GM18502 (cell line): ENCODE measurements around the gene TEK.
"Not testable (repeated sequence)": the region's sequence is repeated elsewhere in the genome, so short reads cannot be mapped to it uniquely, and the experiment has no call there.

Experiments used
- ATAC-seq: cut with Tn5 transposase; IDR thresholded peaks from one replicate; pipeline ENCODE4 v1.9.1; 2021; ENCODE audit warnings: mild to moderate bottlenecking; ENCODE audit not compliant: unreplicated experiment, poor library complexity

The TEK gene

DNA sequence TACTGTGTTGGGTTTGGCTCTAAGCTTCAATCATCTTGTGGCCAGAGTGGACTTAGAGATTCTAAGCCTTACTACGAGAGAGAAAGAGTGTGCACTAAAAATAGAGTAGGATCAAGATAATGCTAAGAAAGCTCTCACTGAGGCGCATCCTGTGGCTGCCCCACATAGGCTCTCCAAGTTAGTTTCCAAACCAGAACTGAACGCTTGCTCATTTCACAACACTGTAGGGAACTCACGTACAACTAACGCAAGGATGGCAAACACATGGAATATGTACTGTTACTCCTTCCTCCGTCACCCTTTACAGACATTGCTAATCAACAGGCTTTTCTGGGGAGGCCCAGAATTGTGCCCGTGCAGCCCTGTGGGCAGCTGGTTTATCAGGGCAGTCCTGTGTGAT, 97.0 kb downstream of the TEK start:
- no peak for ATAC-seq

DNA sequence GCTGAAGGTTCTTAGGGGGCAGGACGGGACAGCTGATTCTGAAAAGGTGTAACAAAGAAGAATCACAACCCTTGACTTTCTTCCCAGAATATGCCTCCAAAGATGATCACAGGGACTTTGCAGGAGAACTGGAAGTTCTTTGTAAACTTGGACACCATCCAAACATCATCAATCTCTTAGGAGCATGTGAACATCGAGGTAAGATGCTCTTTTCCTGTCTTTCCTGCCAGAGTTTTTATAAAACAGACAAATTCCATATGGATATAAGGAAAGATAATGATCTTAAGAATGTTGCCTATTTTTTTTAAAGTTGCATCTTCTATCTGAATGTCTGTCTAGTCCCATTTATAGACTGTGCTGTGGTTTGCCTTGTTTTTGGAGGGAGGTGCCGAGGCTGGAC, 100.0 kb downstream of the TEK start:
- ATAC-seq: no peak

DNA sequence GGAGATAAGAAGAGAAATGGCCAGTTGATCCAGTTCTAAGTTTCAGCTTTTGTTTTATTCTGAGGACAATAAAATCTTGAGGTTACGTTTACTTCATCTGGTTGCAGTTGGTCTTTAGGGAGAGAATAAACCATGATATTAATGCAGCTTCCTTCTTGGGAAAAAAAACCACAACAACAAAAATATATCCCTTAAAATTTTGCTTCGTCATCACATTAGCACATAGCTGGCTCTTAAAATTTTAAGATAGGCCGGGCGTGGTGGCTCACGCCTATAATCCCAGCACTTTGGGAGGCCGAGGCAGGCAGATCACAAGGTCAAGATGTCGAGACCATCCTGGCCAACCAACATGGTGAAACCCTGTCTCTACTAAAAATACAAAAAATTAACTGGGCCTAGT, 101.6 kb downstream of the TEK start:
- ATAC-seq: no peak

DNA sequence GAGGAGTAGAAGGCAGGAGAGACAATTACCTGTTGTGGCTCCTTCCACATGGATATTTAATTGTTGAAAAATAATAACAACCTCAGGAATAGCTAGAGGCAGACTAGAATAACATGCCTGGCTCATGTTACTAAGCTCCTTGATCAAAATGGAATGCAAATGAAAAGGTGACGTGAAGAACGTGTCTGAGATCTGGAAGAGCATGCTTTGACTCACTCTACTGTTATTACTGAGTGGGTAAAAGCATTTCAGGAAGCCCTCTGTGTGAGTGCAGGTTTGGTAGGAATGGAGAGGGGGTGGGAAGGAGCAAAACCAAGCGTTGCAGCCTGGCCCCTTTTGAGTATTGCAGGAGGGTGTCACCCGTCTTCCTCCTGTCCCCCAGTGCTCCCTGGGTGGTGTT, 103.2 kb downstream of the TEK start:
- no peak for ATAC-seq

DNA sequence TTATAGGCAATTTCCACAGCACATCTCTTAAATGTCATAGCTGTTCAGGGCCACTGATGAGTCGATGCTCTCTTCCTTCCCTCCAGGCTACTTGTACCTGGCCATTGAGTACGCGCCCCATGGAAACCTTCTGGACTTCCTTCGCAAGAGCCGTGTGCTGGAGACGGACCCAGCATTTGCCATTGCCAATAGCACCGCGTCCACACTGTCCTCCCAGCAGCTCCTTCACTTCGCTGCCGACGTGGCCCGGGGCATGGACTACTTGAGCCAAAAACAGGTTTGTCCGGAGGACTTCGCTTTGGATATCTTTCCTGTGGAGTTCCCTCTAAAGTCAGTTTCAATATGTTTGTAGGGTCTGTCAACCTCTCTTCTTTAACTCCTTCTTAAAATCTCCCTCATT, 103.6 kb downstream of the TEK start:
- no peak for ATAC-seq

DNA sequence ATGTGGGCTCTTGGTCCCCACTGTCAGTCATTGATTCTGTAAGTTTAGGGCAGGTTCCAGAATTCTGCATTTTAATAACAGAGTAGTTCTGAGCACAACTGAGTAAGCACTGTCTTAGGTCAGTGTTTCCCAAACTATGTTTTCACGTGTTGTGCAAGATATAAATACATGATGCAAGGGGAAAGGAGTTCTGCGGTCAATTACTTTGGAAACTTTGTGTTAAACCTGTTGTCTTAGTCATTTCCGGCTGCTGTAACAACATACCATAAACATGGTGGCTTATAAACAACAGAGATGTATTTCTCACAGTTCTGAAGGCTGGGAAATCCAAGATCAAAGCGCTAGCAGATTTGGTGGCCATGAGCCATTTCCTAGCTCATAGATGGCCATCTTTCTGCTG, 118.2 kb downstream of the TEK start:
- ATAC-seq: no peak

DNA sequence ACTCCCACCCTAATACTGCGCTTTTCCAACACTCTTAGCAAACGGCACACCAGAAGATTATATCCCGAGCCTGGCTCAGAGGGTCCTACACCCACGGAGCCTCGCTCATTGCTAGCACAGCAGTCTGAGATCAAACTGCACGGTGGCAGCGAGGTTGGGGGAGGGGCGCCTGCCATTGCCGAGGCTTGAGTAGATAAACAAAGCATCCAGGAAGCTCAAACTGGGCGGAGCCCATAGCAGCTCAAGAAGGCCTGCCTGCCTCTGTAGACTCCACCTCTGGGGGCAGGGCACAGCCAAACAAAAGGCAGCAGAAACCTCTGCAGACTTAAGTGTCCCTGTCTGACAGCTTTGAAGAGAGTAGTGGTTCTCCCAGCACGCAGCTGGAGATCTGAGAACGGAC, 130.6 kb downstream of the TEK start:
- not testable (repeated sequence) for ATAC-seq

DNA sequence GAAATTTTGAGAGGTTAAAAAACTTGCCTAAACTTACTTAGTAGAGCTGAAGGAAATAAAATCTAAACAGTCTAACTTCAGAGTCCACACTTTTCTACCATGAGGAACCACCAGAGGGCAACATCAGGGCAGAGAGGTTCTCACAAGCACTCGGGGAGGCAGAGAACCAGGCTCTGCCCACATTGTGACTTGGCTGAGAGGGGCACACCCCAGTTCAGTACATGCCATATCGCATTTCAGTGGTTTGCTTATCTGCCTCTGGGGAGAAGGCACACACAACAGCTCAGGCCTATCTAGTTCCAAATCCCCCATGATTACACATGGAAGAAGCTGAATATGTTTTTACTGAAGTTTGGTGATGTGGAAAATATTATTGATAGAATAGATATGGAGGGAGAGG, 138.7 kb downstream of the TEK start:
- peak; percentile 96 for ATAC-seq

DNA sequence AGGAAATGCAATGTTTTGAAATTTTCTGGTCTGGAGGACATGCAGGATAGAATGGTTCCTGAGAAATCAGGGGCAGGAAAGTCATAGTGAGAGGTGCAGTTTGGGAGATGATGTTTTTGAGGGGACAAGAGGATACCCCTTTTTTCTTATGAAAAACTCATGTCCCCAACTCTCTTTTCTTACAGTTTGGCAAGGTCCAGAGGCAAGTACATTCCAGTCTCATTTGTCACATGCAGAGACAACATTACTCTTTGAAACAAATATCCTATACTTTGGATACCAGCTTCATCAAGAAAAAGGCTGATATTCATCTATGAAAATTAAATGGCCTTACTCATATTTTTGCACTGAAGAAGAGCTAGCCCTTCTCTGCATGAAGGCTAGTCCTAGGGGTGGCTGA, 139.7 kb downstream of the TEK start:
- ATAC-seq: no peak

DNA sequence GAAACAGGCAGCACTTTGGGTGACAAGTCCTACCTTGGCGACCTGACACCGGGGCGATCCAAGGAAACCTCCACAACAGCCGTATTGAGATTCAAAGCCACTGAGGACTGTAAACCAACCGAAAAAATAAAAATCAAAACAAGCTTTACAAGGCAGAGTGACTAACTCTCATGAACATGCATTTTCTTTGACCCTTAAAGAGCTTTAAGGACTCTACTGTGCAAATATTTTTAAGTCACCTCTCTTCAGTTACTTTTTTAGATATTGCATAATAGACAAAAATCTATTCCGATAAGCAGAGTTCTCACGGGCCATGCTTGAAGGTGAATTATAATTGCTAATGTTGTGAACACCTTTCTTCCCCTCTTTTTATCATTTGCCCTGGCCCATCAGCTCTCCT, 149.6 kb downstream of the TEK start:
- ATAC-seq: no peak

DNA sequence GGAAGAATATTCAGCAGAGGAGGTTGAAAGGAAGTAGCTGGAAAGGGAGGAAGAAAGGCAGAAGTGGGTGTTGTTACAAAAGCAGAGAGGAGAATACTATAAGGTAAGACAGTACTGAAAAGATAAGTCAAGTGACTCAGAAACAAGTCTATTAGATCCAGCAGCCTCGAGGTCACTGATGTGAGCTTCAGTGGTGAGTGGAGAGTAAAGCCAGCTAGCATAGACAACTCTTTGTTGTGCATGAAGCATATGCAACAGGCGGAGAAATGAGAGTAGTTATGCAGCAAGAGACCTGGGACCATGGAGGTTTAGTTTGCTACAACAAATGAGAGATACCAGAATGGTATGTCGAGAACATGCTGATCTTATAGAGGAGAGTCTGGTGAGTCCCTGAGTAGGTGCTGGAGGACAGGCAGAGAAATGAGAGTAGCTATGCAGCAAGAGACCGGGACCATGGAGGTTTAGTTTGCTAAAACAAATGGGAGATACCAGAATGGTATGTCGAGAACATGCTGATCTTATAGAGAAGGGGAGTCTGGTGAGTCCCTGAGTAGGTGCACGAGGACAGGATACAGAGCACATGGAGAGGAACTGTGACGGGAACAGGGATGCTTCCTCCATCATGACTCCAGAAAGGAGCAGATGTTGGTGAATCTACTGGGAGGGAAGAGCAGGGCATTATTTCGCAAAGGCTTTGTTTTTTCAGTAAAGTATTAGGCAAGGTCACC, 151.9 kb downstream of the TEK start:
- no peak for ATAC-seq

DNA sequence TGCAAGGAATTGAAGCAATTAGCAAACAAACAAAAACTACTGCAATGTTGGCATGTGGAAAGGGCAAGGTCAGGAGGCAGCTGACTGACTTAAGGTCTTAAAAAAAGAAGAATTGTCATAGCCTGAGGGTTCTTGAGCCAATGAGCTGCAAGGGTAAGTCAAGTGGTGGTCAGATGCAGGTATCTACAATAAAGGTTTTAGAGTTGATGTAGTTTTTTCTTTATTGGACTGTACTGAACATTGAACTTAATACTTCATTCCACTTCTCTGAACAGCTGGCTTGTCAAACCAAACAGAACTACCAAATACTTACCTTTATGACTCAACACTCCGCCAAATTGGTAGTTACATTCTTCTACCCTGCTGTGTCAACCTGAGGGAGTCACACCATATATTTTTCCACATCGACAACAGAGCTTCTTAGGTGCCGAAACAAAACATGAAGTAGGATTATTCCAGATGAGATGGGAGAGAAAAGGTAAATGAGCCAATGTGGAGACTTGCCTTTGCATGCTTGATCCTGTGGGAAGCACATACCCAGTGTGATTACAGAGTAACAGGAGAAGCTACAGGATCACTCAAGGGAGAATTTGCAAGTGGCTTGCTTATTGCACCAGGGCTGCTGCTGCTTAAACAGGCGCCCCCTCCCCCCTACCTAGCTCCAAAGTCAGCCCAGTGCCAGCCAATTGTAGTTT, 152.6 kb downstream of the TEK start:
- ATAC-seq: no peak

DNA sequence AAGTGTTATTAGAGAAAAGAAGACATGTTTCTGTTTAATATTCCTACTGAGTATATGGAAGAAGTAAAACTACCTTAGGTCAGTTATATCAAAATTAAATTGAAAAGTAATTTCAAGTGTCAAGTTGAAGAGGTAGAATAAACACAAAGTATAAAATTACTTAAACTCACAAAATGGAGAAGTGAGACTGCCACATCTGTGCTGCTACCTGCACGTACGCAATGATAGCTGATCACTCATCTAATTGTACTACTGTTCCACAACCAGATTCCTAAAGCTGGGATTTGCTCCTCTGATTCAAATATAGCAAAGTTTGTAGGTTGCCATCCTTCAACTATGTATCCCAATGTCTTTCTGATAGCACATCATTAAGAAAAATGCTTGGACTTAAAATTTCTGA, 163.1 kb downstream of the TEK start:
- ATAC-seq: no peak

DNA sequence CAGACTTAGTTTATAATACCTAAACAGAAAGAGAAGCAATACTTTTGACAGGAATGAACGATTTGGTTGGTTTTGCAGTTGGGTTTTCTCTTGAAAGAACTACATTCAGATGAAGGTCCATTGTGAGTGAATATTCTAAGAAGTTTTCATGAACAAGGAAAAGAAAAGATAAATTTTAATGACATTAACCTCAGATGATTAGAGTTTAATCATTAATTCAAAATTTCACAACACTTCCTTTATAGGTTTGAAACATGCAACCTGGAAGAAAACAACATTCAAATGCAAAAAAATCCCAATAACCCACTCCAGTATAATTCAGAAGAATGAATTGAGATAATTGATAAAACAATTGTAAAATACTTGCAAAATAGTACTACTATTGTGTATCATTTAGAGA, 164.2 kb downstream of the TEK start:
- no peak for ATAC-seq

DNA sequence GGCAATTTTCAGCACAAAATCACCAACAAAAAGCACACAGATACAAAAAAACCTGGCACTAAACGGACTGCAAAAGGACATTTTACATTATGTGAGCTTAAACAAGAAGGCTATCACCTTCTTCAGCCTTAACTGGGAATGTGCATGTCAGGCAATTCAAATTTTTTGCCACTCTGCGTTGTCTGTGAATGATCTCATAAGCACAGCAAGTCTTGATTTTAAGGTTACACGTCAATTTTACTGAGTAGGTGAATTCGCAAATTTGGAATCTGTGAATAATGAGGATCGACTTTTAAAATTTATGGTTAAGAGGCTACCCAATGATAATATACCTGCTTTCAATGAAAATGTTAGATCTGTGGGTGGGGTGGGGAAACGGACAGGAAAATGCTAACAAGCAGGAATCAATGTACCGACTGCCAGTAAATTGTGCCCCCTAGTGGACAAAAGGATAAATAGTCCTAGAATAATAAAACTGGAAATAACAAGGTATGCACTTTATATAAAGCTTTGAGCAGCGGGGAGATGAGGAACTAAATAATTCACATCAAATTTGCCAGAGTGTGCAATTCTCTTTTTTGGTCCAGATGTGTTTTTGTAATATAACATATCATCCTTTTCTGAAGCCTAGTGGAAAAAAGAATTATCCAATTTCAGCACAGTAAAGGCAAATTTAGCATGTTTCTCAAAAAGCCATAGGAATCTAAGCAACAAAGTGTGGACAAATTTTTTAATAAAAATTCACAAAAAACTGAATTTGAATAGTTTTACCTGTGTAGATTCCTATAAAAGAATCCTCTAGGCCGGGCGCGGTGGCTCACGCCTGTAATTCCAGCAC, 167.4 kb downstream of the TEK start:
- peak; percentile 69 for ATAC-seq

DNA sequence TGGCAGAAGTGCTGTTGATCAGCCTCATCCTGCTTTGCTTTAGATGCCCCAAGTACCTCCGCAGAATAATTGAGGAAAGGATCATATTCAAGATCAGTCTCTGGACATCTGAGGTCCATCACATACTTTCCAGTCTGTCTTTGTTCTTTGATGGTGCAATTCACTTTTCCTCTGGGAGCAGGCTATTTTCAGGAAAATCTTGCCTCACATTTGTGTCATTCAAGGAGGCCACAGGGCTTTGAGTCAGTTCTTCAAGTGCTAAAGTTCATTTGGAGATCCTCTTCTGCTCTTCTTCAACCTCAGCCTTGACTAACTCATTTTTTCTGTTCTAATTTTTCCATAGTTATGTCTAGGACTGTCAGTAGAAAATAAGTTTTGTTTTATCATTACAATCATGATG, 169.3 kb downstream of the TEK start:
- ATAC-seq: no peak

DNA sequence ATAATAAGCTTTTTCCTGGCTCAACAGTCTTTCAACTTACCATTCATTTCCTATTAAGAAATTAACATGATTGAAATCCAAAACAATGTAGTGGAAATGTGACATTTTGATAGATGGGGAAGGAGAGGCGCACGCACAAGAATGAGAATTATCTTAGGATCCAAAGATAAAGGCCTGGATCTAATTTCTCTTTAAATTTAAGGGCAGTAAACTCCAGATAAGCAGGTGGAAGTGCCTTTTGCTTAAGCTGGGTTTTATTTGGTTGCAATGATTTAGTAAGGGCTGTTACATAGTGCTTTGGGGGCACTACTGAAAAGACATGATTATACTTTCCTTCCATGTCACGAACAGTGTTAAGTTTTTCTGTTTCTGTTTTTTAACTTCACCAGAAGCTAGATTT, 170.6 kb downstream of the TEK start:
- no peak for ATAC-seq
